Measurements from ENCODE around the gene ATP10A. TPM values are rescaled to one million over a fixed set of nuclear protein-coding genes. Genes with fewer than 3 reads are reported as not detected.

The ATP10A gene
- polyA plus RNA-seq, 1 of the 3 experiments (the other 2 are of a cell fraction) = not detected

DNA sequence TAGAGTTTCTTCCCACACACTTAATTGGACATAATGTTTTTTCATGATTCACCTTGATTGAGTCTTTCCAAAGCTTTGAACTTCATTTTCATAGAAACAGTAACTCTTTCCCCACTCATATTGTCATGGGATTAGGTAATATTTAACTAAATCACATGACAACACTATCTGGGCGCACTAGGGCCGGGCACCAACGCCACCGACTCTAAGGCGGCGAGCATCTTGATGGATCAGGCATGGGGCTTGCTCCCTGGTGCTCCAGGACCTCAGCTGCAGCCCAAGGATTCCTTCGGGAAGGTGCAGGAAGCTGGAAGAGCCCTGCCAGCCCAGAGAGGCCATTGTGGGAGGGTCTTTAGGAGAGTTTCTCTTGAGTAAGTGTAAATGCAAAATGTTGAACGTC is 231.2 kb downstream of the ATP10A start:
- Histone ChIP-seq H3F3A (replicated peaks; ENCODE audit: insufficient read depth) (no peaks in the 10 kb centered on the region), H3K9me3 (no peaks in the 10 kb centered on the region), H3K27me3 (ENCODE audit: insufficient read depth) (no peaks in the 10 kb centered on the region), H3K4me3 (ENCODE audit: low read depth in 2 of 2, low read length in 1 of 2) (no peak overlapping the region), H3K79me2 (ENCODE audit: insufficient read depth) (no peaks in the 10 kb centered on the region), H3K9ac (no peak overlapping the region), H3K36me3 (replicated peaks in 1 of 2; ENCODE audit: control insufficient read depth in 1 of 2, insufficient read depth in 2 of 2, low read length in 1 of 2) (no peaks in the 10 kb centered on the region), H3K4me2 (no peak overlapping the region), H3K4me1 (ENCODE audit: control insufficient read depth in 1 of 2, insufficient read depth in 2 of 2, low read depth in 1 of 2, low read length in 1 of 2) (peaks cover 0 to 4% of the 10 kb centered on the region in 2 experiments; a peak in 1 of 4 replicates), H3K27ac (ENCODE audit: low read depth in 2 of 2, low read length in 1 of 2) (no peak overlapping the region), H3K9me2 (no peaks in the 10 kb centered on the region), H4K20me1 (ENCODE audit: insufficient read depth) (no peaks in the 10 kb centered on the region), H2AFZ (ENCODE audit: low read depth) (no peak overlapping the region)
- no peak for DNase-seq
- TF ChIP-seq RAD21 (IDR thresholded peaks at IDR 0.05; ENCODE audit: low read length) (no peak), FOSL2 (IDR thresholded peaks at IDR 0.05; ENCODE audit: borderline replicate concordance, low read depth) (no peak), TAF1 (IDR thresholded peaks at IDR 0.05; ENCODE audit: borderline replicate concordance, low read depth, low read length) (no peak), RFX5 (IDR thresholded peaks at IDR 0.05; ENCODE audit: low read length) (no peak)
- ChIA-PET CTCF (no interaction called here), POLR2A (no interaction called here)
- WGBS (ENCODE audit: low lambda C conversion rate) = 46% methylated on average over 8 of the region's 8 CpGs

Small RNA genes within 50 kb of the gene (small RNA-seq; reads per million reads assigned to genes)
- 0 reads per million in 7 experiments for gene MIR4715
- gene RNA5SP390 = 0 reads per million in 7 experiments
